M059J (cell line): ENCODE data around the gene POTEG. TPM values are rescaled to one million over a fixed set of nuclear protein-coding genes. Genes with fewer than 3 reads are reported as not detected.
"Not testable (repeated sequence)": the region's sequence is repeated elsewhere in the genome, so short reads cannot be mapped to it uniquely, and the experiment has no call there.

Experiments
- DNase-seq: peaks from one replicate; pipeline ENCODE4 v3.0.0-alpha.2; 2012; ENCODE audit warnings: low read depth
- total RNA-seq: library from RNA; depleted of rRNA; stranded (reverse); fragments of >200 nt; shearing (Covaris generic); gene quantifications from 2 replicates; pipeline ENCODE4 v1.2.3, GENCODE V29; 2014

Gene POTEG
- total RNA-seq, 1 experiment from 2014 or later: not detected

DNA sequence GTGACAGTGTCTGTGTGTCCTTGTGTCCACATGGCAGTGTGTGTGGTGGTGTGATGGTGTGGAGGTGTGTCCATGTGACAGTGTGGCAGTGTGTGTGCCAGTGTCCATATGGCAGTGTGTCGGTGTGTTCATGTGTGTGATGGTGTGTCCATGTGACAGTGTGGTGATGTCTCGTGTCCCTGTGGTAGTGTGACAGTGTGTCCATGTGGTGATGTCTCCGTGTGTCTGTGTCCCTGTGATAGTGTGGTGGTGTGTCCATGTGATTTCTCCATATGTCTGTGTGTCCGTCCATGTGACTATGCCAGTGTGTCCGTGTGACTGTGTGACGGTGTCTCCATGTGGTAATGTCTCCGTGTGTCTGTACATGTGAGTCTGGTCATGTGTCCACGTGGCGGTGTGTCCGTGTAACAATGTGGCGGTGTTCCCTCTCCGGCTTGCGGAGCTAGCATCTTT, 59.7 kb downstream of the POTEG start:
- DNase-seq: not testable (repeated sequence)

DNA sequence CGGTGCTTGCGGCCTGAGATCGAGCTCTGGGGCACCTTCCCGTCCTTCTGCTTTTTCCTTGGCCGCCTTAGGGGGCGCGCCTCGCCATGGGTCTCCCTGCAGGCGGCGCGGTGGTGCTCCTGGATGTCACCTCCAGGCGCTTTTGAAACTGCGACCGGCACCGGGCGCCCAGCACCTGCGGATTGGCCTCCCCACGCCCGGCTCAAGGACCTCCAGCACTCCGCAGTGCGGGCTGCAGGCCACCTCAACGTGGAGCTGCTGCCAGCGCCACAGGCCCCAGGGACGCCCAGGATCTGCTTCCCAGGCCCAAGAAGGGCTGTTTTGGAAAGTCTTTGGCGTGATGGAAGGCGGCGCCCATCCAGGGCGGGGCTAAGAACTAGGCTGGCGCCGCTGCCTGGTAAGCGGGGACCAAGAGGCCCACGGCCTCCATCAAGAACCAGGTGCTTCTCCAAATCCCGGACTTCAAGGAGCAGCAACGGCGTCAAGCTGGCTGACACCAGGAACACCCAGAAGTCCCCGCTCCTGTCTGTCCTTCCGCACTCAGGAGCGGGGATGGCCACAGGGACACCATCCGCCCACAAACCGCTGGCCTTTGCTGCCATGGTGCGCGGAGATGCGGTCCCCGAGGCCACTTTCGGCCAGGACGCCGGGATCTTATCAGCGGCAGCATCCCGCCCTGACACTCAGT, 61.2 kb downstream of the POTEG start:
- DNase-seq: not testable (repeated sequence)

DNA sequence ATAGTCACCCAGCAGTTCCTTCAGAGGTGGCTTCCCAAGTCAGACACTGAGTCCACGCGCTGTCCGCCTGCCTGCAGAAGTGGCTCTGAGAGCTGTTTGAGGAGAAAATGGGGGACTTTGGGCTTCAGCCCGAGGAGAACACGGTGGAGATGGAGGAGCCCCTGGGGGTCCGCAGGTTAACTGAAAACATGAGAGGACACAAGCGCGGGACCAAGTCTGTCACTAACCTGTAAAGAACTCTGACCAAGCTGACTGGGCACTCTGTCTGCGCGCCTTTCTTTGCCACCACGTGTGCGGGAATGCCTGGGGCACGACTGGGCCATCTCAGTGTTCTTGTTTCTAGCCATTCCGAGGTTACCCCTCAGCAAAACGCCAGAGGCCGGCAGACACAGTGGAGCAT, 62.4 kb downstream of the POTEG start:
- DNase-seq: not testable (repeated sequence)

DNA sequence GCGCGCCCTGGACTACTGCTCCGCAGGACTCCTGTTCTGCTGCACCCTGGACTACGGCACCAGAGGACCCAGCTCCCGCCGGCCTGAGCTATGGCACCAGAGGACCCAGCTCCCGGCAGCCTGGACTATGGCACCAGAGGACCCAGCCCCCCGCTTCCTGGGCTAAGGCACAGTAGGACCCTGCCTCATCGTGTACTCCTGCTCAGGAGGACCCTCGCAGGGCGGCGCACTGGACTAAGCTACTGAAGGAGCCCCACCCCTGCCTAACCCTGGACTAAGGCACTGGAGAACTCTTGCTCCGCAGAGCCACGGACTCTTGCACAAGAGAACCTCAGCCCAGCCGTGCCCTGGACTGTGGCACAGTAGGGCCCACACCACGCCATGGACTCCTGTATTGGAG, 71.3 kb downstream of the POTEG start:
- not testable (repeated sequence) for DNase-seq

DNA sequence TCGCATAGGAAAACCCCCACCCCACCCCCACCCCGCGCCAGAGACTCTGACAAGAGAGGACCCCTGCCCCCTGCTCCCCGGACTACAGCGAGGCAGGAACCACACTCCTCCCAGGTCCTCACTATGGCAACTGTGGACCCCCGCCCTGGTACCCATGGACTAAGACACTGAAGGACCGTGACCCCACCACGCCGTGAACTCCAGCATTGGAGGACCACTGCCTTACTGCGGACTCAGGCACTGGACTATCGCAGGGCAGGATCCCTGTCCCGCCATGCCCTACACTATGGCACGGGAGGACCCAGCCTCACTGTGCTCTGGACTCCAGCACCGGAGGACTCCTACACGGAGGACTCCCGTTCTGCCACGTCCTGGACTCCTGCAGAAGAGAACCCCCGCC, 71.8 kb downstream of the POTEG start:
- DNase-seq: not testable (repeated sequence)

DNA sequence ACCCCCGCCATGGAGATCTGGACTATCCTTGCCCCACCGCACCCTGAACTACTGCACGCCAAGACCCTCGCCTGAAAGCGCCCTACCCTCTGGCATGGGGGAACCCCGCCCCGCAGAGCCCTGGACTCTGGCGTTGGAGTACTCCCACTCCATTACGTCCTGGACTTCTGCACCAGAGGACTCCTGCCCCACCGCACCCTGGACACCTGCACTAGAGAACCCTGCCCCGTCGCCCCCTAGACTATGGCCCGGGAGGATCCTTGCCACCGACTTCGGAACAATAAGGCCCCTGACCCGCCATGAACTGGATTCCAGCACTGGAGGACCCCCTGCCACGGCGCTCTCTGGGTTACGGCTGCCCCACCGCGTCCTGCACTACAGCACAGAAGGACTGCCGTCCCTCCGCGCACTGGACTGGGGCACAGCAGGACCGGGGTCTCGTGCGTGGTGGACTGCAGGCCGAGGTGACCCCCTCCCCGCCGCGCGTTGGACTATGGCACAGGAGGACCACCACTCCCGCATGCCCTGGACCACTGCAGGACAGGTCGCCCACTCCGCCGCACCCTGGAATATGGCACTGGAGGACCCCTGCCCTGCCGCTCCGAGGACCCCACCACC, 72.4 kb downstream of the POTEG start:
- DNase-seq: not testable (repeated sequence)

DNA sequence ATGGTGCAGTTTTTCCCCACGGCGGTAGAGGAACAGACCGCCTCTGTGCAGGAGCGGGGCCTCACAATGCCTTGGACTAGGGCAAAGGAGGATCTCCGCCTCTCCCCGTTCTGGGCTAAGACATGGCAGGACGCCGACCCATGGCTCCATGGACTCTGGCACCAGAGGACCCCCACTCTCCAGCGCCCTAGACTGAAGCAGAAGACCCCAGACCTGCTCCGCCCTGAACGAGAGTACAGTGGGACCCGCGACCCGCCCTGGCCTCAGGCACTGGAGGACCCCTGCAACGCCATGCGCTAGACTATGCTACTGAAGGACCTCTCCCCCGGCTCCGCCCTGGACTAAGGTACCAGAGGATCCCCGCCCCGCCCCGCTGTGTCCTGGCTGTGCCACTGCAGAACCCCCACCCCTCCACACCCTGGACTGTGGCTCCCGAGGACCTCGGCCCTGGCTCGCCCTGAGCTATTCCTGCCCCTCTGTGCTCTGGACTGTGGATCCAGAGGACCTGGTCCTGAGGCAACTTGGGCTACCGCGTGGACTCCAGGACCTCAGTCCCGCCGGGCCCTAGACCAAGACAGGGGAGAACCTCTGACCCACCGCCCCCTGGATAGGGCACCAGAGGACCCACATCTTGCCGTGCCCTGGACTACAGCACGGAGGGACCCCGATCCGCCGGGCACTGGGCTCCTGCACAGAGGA, 73.1 kb downstream of the POTEG start:
- DNase-seq: not testable (repeated sequence)
